ENCODE data around the gene TM9SF1.

The TM9SF1 gene, protein sequence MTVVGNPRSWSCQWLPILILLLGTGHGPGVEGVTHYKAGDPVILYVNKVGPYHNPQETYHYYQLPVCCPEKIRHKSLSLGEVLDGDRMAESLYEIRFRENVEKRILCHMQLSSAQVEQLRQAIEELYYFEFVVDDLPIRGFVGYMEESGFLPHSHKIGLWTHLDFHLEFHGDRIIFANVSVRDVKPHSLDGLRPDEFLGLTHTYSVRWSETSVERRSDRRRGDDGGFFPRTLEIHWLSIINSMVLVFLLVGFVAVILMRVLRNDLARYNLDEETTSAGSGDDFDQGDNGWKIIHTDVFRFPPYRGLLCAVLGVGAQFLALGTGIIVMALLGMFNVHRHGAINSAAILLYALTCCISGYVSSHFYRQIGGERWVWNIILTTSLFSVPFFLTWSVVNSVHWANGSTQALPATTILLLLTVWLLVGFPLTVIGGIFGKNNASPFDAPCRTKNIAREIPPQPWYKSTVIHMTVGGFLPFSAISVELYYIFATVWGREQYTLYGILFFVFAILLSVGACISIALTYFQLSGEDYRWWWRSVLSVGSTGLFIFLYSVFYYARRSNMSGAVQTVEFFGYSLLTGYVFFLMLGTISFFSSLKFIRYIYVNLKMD

GRCh38 chr14:24195186-24196070 is at the start of gene TM9SF1:
Gene TM9SF1 (minus strand): TSS chr14:24195441. CDS start chr14:24195019, 422 bp downstream.
- peak; percentile 88 for DNase-seq (ENCODE audit: low spot score)

DNA sequence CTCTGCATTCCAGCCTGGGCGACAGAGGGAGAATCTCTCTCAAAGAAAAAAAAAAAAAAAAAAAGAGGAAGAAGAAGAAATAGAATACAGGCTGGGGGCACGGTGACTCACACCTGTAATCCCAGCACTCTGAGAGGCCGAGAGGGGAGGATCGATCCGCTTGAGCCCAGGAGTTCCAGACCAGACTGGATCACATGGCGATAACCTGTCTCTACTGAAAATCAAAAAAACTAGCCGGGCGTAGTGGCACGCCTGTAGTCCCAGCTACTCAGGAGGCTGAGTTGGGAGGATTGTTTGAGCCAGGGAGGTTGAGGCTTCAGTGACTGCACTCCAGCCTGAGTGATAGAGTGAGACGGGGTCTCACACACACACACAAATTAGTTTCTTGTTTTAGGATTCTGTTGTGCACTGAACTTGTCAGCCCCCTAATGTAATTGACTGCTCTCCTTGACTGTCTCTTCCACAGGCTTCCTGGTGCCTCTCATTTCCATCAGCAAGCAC is 48.1 kb upstream of the TM9SF1 start:
- DNase-seq (ENCODE audit: low spot score) = no peak

DNA sequence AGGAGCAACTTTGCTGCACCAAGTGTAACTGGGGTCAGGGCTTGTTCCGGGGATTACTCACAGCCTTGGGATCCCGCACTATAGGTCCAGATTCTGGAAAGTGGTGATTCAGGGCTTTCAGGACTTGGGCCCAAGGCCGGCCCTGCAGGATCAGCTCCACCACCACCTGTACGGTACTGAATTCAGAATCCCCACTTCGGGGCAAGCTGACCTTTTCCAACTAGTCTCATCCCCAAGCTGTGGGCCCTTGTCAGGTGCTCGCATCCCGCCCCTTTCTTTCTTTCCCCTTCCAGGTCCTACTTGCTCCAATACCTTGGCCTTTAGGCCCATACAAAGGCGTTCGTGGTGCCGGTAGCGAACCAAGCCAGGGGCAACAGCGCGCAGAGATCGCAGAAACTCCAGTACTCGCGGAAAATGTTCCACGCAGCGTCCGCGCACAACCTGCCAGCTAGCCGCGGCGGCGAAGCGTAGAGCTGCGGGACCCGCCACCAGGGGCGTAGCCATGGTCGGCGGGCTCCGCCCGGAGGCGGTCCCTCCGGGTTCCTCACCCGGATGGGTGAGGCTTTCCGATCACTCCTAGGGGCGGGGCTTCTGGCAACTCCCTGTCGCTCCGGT is 46.7 kb upstream of the TM9SF1 start:
- peak; percentile 89 for DNase-seq (ENCODE audit: low spot score)

GRCh38 chr14:24240110-24240918 is 45.1 kb upstream of the TM9SF1 start:
- DNase-seq (ENCODE audit: low spot score) = no peak

DNA sequence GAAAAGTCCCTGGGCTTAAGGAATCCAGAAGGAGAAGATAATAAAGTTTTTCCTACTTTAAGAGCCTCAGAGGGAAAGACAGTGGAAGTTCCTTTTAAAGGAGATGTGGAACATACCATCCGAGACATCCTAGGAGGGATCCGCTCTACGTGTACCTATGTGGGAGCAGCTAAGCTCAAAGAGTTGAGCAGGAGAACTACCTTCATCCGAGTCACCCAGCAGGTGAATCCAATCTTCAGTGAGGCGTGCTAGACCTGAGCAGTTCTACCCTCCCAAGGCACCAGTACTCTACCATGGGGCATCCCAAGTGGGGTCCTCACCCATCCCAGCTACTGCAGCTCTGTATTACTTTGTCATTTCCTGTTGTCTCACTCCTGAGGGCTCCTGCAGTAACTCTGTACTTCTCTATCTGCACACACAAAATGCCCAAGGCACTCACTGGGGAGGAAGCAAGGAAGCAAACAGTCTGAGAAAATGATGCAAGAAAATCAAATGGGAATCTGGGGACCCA is 43.3 kb upstream of the TM9SF1 start:
- no peak for DNase-seq (ENCODE audit: low spot score)

DNA sequence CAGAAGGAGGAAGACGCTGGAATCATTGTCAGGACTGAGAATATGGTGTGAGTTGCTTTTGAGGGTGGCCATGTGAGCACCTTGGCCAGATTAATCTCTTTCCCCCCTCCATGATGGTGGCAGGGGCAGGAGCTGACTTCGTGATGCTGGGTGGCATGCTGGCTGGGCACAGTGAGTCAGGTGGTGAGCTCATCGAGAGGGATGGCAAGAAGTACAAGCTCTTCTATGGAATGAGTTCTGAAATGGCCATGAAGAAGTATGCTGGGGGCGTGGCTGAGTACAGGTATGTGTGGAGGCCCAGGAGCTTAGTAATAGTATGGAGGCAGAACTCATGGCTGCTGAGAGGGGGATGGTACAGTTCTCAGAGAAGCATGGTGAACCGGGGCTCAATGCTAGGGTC is 42.9 kb upstream of the TM9SF1 start:
- no peak for DNase-seq (ENCODE audit: low spot score)

- no peak for DNase-seq (ENCODE audit: low spot score)
Observed at GRCh38 chr14:24237463-24237955, 42.3 kb upstream of the TM9SF1 start.

GRCh38 chr14:24236689-24237462 is 41.6 kb upstream of the TM9SF1 start:
- DNase-seq (ENCODE audit: low spot score) = no peak

DNA sequence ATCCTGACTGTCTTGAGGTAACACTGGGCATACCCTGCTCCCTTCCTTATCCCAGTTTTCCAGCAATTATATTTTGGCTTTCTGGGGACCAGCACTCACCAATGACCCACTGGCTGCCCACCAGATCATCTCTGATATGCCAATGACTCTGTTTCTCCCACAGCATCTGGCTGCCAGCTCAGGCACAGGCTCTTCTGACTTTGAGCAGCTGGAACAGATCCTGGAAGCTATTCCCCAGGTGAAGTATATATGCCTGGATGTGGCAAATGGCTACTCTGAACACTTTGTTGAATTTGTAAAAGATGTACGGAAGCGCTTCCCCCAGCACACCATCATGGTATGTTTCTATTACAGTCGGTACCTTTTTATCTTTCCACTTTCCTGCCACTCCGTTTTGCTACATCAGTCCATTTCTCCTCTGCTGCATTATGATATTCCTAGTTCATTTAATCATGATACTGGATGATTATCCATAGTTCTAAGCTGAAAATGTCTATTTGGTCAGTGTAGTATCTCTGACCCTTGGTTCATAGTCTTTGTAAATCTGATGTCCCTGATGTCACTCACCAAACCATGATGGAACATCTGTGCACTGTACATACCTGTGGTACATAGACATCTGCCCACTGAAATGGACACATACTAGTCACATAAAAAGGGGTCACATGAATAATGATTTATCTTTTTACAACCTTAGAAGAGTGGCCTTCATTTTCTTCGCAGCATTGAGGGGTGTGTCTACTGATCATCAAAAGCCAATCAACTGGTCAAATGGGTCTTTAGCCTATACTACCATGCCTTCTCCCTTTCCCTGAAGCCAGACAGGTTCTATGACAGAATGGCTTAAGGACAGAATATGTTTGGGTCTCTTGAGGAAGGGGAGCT is 40.8 kb upstream of the TM9SF1 start:
- DNase-seq (ENCODE audit: low spot score) = no peak

DNA sequence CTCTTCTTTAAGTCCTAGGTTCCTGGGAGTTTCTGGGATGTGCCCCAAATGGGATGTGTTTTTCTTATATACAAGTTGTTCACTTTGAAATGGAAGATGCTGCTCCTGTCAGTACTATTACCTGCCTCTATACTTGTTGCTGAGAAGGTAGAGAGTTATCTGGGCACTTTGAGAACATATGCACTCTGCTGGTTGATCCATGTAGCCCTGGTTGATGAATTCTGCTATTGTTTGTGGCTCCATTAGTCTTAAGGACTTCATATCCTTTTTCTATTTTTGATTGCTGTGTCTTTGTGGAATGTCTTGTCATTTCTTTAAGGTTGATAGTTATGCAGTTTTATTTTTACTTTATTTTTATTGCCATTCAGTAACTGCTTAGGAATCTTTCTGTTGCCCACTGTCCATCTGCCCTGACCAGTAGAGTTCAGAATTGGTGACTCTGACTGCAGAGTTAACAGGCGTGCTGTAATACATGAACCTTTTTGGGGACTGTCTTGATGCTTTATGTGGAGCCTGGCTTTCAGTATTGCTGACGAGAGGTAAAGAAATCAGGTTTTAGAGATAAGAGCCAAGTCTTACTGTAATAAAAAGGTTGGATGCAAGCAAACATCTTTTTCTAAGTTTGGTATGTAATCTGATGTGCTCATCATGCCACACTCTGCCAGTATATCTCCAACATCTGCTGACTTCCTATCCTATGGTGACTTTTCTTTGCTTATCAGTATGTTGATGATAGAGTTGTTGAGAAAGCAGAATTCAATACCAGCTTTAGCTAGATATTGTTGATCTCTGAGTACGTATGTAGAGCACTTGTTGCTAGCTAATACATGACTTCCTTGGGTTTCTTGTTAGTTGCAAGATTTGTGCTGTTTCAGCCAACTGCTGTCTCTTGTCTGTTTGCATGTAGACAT is 39.1 kb upstream of the TM9SF1 start:
- DNase-seq (ENCODE audit: low spot score) = no peak

DNA sequence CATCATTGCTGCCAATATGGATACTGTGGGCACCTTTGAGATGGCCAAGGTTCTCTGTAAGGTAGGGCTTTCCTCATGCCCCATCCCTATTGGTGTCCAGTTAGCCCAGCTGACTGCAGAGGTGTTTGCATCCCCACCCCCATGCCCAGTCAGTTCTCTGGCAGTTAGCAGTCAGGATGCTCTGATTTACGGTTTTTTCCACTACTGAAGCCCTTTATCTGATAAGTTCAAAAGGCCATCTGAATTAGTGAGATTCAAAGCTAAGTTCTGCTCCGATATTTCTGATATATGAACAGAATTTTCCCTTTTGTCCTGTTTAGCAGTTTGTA is 38.3 kb upstream of the TM9SF1 start:
- DNase-seq (ENCODE audit: low spot score) = no peak

- peak; percentile 39 for DNase-seq (ENCODE audit: low spot score)
Observed at GRCh38 chr14:24232645-24233537, 37.6 kb upstream of the TM9SF1 start, which contains the start of gene GMPR2. Gene GMPR2 (plus strand): TSS chr14:24232929. CDS start chr14:24233254, 325 bp downstream.

GRCh38 chr14:24232121-24232644 is 36.9 kb upstream of the TM9SF1 start, which contains the start of gene NEDD8:
Gene NEDD8 (minus strand): TSS chr14:24232367. CDS start chr14:24232267, 100 bp downstream.
- peak; percentile 72 for DNase-seq (ENCODE audit: low spot score)

GRCh38 chr14:24231263-24232120 is 36.3 kb upstream of the TM9SF1 start:
- DNase-seq (ENCODE audit: low spot score) = no peak

DNA sequence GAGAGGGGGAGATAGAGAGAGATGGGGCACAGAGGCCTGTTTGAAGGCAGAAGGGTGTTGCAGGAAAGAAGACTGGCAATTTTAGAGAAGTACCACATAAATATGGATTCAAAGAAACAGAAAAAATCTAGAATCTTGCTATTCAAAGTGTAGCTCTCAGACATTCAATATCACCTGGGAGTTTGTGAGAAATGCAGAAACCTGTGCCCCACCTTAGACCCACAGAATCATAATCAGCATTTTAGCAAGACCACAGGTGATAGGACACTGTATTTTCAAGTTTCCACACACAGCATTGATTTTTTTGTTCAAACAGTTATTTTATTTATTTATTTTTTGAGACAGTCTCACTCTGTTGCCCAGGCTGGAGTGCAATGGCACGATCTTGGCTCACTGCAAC is 33.7 kb upstream of the TM9SF1 start:
- DNase-seq (ENCODE audit: low spot score) = no peak

Measured in HuH-7.5 (cell line).